GM23248 (cell line): Measurements from ENCODE around the gene ACACB. TPM values are rescaled to one million over a fixed set of nuclear protein-coding genes. Genes with fewer than 3 reads are reported as not detected.

Experiments used
- DNase-seq: peaks from one replicate; pipeline ENCODE4 v3.0.0-alpha.2; 2015
- H2AFZ ChIP-seq: fragments of 200-600 bp; sonication (generic); 2 replicates; pipeline ENCODE4 v1.6.1; 2016; ENCODE audit warnings: antibody characterized with exemption
- H3F3A ChIP-seq: fragments of 200-600 bp; sonication (generic); 2 replicates; pipeline ENCODE4 v1.6.1; 2016; ENCODE audit warnings: mild to moderate bottlenecking, antibody characterized with exemption, mixed run types; ENCODE audit not compliant: insufficient read depth
- H3K27ac ChIP-seq: fragments of 200-600 bp; sonication (generic); 2 replicates; pipeline ENCODE4 v1.5.1; 2016; ENCODE audit warnings: mild to moderate bottlenecking
- H3K27me3 ChIP-seq: fragments of 200-600 bp; sonication (generic); replicated peaks from 2 replicates; pipeline ENCODE4 v1.6.1; 2016; ENCODE audit warnings: mild to moderate bottlenecking; ENCODE audit not compliant: insufficient read depth
- H3K36me3 ChIP-seq: fragments of 200-600 bp; sonication (generic); 2 replicates; pipeline ENCODE4 v1.6.1; 2016; ENCODE audit warnings: low read depth, mild to moderate bottlenecking
- H3K4me1 ChIP-seq: fragments of 200-600 bp; sonication (generic); 2 replicates; pipeline ENCODE4 v1.6.1; 2016; ENCODE audit warnings: mild to moderate bottlenecking; ENCODE audit not compliant: insufficient read depth
- H3K4me2 ChIP-seq: fragments of 200-600 bp; sonication (generic); one replicate; pipeline ENCODE4 v1.6.1; 2016; ENCODE audit warnings: mild to moderate bottlenecking; ENCODE audit not compliant: unreplicated experiment
- H3K4me3 ChIP-seq: fragments of 200-600 bp; sonication (generic); 2 replicates; pipeline ENCODE4 v1.5.1; 2016; ENCODE audit warnings: mild to moderate bottlenecking
- H3K79me2 ChIP-seq: fragments of 200-600 bp; sonication (generic); 2 replicates; pipeline ENCODE4 v1.6.1; 2016; ENCODE audit warnings: mild to moderate bottlenecking; ENCODE audit not compliant: insufficient read depth
- H3K9ac ChIP-seq: fragments of 200-600 bp; sonication (generic); 2 replicates; pipeline ENCODE4 v1.6.1; 2016; ENCODE audit warnings: mild to moderate bottlenecking
- H3K9me2 ChIP-seq: fragments of 200-600 bp; sonication (generic); 2 replicates; pipeline ENCODE4 v1.6.1; 2016; ENCODE audit warnings: mixed run types, mild to moderate bottlenecking, moderate library complexity; ENCODE audit not compliant: insufficient read depth
- H3K9me3 ChIP-seq: fragments of 200-600 bp; sonication (generic); one replicate; pipeline ENCODE4 v1.6.1; 2017; ENCODE audit warnings: low read depth
- H4K20me1 ChIP-seq: fragments of 200-600 bp; sonication (generic); 2 replicates; pipeline ENCODE4 v1.6.0; 2016; ENCODE audit not compliant: insufficient read depth
- EZH2 ChIP-seq: fragments of 200-600 bp; sonication (generic); IDR thresholded peaks from 2 replicates; pipeline ENCODE4 v1.6.1; 2018; ENCODE audit warnings: antibody characterized with exemption, mild to moderate bottlenecking; ENCODE audit not compliant: insufficient read depth, poor library complexity, severe bottlenecking
- EZH2phosphoT487 ChIP-seq: fragments of 200-600 bp; sonication (generic); IDR thresholded peaks from 2 replicates; pipeline ENCODE4 v1.6.1; 2018; ENCODE audit warnings: antibody characterized with exemption, moderate library complexity, mild to moderate bottlenecking, low read depth; ENCODE audit not compliant: insufficient read depth
- WGBS, 2 experiments: methylation state at CpG; one replicate each; pipeline ENCODE4 v1.1.6; 2015 to 2017; ENCODE audit warnings: low lambda C conversion rate in 2 of 2, low coverage in 1 of 2; ENCODE audit errors: missing lambda C conversion rate in 2 of 2; 5-methylcytosine and 5-hydroxymethylcytosine counted together
- in situ Hi-C: fragments of 300-500 bp; cut with MboI; formaldehyde crosslinking; loops from 2 replicates; pipeline ENCODE4 v1.15.0; 2020
- polyA plus RNA-seq: library from polyadenylated mRNA; unstranded; fragments of >200 nt; fragmentation: Nextera tagmentation; extraction: Ambion mirVana; gene quantifications from 2 replicates; pipeline ENCODE4 v1.2.1, GENCODE V29; 2016
- total RNA-seq: library from RNA; depleted of rRNA; stranded (reverse); fragments of >200 nt; shearing (Covaris generic); gene quantifications from 2 replicates; pipeline ENCODE4 v1.2.3, GENCODE V29; 2014

ACACB gene
- total and polyA plus RNA-seq, 2 experiments from 2014 or later, result 0.66 to 4.1 TPM

- H3K9me2 ChIP-seq, result no peaks in the 10 kb centered on the region
- in situ Hi-C loops, result no loop called here
- no peaks in the 10 kb centered on the region for H3F3A ChIP-seq
- no peaks in the 10 kb centered on the region for H3K4me1 ChIP-seq
- H3K4me3 ChIP-seq, result no peak overlapping the region
- no peak overlapping the region for H3K27ac ChIP-seq
- no peaks in the 10 kb centered on the region for H3K27me3 ChIP-seq
- no peak for DNase-seq
- H4K20me1 ChIP-seq, result no peaks in the 10 kb centered on the region
- no peak for TF ChIP-seq EZH2
- TF ChIP-seq EZH2phosphoT487, result no peak
- H3K79me2 ChIP-seq, result no peaks in the 10 kb centered on the region
- no peak overlapping the region for H2AFZ ChIP-seq
- H3K9ac ChIP-seq, result no peak overlapping the region
- H3K36me3 ChIP-seq, result no peaks in the 10 kb centered on the region
- H3K4me2 ChIP-seq, result no peak overlapping the region
- H3K9me3 ChIP-seq, result no peaks in the 10 kb centered on the region
- WGBS, 2 experiments, result 60 to 64% methylated on average over 5 of the region's 5 CpGs
Observed at GRCh38 chr12:109294286-109294796, 178.0 kb downstream of the ACACB start.

GRCh38 chr12:109295764-109296425 lies 179.5 kb downstream of the ACACB start:
- H3K79me2 ChIP-seq, result no peaks in the 10 kb centered on the region
- no peak overlapping the region for H3K4me2 ChIP-seq
- no peak overlapping the region for H3K9ac ChIP-seq
- H3K27ac ChIP-seq, result no peak overlapping the region
- in situ Hi-C loops, result no loop called here
- H3K36me3 ChIP-seq, result no peaks in the 10 kb centered on the region
- no peaks in the 10 kb centered on the region for H3F3A ChIP-seq
- no peak for TF ChIP-seq EZH2phosphoT487
- TF ChIP-seq EZH2, result no peak
- H3K9me2 ChIP-seq, result no peaks in the 10 kb centered on the region
- H2AFZ ChIP-seq, result no peak overlapping the region
- H3K4me1 ChIP-seq, result no peaks in the 10 kb centered on the region
- no peak for DNase-seq
- no peak overlapping the region for H3K4me3 ChIP-seq
- 69 to 75% methylated on average over 12 to 13 of the region's 13 CpGs for WGBS, 2 experiments
- no peaks in the 10 kb centered on the region for H3K9me3 ChIP-seq
- no peaks in the 10 kb centered on the region for H3K27me3 ChIP-seq
- H4K20me1 ChIP-seq, result no peaks in the 10 kb centered on the region

- no peaks in the 10 kb centered on the region for H3K79me2 ChIP-seq
- H3K4me3 ChIP-seq, result no peak overlapping the region
- no peak overlapping the region for H2AFZ ChIP-seq
- TF ChIP-seq EZH2phosphoT487, result no peak
- TF ChIP-seq EZH2, result no peak
- H3K27me3 ChIP-seq, result no peaks in the 10 kb centered on the region
- no peak for DNase-seq
- H3K9ac ChIP-seq, result no peak overlapping the region
- in situ Hi-C loops, result no loop called here
- no peaks in the 10 kb centered on the region for H4K20me1 ChIP-seq
- no peaks in the 10 kb centered on the region for H3F3A ChIP-seq
- no peaks in the 10 kb centered on the region for H3K36me3 ChIP-seq
- H3K4me2 ChIP-seq, result no peak overlapping the region
- H3K9me3 ChIP-seq, result no peaks in the 10 kb centered on the region
- WGBS, 2 experiments, result 49 to 68% methylated on average over 3 of the region's 3 CpGs
- no peaks in the 10 kb centered on the region for H3K9me2 ChIP-seq
- no peak overlapping the region for H3K27ac ChIP-seq
- H3K4me1 ChIP-seq, result no peaks in the 10 kb centered on the region
Observed at GRCh38 chr12:109296431-109296830, 180.0 kb downstream of the ACACB start.

GRCh38 chr12:109299849-109300248 lies 183.5 kb downstream of the ACACB start:
- Histone ChIP-seq H3K27me3 (peaks cover 11% of the 10 kb centered on the region), H3K79me2 (no peaks in the 10 kb centered on the region), H3K27ac (no peak overlapping the region), H4K20me1 (no peaks in the 10 kb centered on the region), H3K9me3 (no peaks in the 10 kb centered on the region), H3K9me2 (no peaks in the 10 kb centered on the region), H3K9ac (no peak overlapping the region), H3K36me3 (no peaks in the 10 kb centered on the region), H3K4me1 (no peaks in the 10 kb centered on the region), H3K4me3 (no peak overlapping the region), H2AFZ (no peak overlapping the region), H3K4me2 (no peak overlapping the region), H3F3A (no peaks in the 10 kb centered on the region)
- in situ Hi-C loops, result no loop called here
- WGBS, 2 experiments, result 69 to 74% methylated on average over 7 of the region's 7 CpGs
- no peak for DNase-seq
- TF ChIP-seq EZH2, result no peak
- no peak for TF ChIP-seq EZH2phosphoT487
